GM18873 (cell line): ENCODE data around the gene ARV1.
"Not testable (repeated sequence)": the region's sequence is repeated elsewhere in the genome, so short reads cannot be mapped to it uniquely, and the experiment has no call there.

Source experiments
- ATAC-seq: cut with Tn5 transposase; IDR thresholded peaks from one replicate; pipeline ENCODE4 v1.9.1; 2021; ENCODE audit warnings: mild to moderate bottlenecking, moderate library complexity, moderate number of reproducible peaks; ENCODE audit not compliant: unreplicated experiment, low FRiP score

ARV1 gene

DNA sequence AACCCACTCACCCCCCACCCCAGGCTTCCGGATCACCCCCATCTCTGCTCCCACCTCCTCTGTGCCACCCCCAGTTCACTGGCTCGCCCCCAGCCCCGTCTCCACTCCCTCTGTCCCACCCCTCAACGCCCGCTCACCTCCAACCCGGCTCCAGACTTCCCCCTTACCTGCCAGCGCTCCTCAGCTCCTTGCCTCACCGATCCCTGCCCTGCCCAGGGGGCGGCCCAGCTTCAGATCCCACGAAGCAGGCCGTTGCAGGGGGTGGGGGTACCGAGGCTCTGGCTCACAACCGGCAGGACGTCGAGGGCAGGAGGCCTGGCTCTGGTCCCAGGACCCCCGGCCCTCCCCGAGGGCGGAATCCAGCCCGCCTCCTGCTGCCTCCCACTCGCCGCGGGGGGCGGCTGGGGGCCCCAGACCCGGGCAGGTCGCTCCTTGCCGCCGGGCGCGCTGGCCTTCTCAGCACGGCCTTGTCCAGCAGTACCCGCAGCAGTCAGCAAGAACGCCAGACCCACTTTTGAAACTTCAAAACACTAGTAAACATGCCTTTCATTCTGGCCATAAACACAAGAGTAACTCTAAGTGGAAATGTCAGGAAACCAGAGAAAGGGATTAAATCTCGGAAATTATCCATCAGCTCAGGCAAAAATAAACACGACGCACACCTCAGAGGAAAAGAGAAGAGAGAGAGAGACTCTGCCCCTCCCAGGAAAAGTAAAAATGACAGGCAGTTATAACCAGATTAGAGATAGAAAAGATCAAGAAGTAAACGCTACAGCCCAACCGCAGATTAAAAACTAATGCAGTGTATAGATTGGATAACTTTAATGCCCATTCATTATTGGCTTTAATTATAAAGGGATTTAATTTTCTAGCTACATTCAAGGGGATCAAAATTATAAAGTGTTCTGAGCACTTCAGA lies 62.2 kb downstream of the ARV1 start:
- ATAC-seq, result no peak

DNA sequence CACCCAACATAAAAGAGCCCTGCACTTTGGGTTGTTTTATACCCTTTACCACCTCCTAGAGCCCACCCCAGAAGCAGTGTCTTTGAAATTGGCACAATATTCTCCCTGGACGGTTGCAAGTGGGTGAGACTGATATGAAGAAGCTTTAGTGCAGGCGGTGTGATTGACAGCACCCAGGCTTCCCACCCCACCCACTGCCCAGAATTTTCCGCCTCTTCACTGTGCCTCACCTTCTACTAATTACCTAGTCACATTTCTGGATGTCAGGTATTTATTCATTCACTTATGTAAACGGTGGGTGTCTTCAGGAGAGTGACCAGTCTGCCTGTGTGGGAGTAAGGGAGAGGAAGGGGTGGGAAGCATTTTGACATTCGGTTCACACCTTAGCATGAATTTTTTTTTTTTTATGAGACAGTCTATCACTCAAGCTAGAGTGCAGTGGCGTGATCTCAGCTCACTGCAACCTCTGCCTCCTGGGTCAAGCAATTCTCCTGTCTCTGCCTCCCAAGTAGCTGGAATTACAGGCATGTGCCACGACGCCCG lies 62.9 kb downstream of the ARV1 start:
- ATAC-seq, result no peak

DNA sequence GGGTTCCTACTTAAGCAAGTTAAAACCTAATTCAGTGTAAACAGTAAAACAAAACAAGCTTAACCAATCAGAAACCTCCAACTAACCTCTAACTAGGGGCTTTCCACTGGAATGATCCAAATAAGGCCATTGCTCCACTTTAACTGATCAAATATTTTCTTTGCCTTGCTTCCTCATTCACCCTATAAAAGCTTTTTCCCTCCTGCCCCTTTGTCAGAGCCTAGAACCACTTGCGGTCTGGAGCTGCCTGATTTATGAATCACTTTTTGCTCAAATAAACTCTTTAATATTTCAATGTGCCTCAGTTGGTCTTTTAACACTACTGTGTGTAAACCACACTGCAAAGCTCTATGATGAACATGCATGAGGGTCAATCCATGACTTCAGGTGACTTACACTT lies 65.7 kb downstream of the ARV1 start:
- no peak for ATAC-seq

DNA sequence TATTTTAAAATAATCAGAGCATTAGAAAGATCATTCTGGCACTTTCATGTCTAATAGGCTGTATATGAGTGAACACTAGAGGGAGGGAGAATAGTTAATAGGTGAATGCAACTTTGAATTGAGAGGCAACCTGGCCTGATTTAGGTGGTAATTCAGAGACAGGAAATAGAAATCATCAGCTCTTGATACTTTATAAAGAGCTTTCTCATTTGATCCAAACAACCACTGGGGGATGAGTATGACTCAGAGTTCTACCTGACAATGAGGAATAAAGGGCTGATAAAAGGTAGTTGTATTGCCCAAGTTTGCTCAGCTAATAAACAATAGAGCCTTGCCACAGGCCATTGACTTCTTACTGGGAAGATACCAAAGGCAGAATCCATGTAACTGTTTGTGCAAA lies 66.4 kb downstream of the ARV1 start:
- no peak for ATAC-seq

DNA sequence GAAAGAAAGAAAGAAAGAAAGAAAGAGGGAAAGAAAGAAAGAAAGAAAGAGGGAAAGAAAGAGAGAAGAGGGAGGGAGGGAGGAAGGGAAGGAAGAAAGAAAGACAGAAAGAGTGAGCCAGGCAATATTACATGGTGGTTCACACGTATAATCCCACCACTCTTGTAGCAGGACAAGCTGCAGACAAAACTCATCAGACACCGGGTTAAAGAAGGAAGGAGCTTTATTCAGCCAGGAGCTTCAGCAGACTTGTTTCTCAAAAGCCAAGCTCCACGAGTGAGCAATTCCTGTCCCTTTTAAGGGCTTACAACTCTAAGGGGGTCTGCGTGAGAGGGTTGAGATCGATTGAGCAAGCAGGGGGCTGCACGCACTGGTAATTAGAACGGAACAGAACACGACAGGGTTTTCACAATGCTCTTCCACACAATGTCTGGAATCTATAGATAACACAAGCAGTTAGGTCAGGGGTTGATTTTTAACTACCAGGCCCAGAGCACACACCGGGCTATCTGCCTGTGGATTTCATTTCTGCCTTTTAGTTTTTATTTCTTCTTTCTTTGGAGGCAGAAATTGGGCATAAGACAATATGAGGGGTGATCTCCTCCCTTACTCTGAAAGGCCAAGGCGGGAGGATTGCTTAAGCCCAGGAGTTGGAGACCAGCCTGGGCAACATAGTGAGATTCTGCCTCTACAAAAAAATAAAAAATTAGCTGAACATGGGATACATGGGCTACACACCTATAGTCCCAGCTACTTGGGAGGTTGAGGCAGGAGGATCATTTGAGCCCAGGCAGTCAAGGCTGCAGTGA lies 67.2 kb downstream of the ARV1 start:
- ATAC-seq, result not testable (repeated sequence)

DNA sequence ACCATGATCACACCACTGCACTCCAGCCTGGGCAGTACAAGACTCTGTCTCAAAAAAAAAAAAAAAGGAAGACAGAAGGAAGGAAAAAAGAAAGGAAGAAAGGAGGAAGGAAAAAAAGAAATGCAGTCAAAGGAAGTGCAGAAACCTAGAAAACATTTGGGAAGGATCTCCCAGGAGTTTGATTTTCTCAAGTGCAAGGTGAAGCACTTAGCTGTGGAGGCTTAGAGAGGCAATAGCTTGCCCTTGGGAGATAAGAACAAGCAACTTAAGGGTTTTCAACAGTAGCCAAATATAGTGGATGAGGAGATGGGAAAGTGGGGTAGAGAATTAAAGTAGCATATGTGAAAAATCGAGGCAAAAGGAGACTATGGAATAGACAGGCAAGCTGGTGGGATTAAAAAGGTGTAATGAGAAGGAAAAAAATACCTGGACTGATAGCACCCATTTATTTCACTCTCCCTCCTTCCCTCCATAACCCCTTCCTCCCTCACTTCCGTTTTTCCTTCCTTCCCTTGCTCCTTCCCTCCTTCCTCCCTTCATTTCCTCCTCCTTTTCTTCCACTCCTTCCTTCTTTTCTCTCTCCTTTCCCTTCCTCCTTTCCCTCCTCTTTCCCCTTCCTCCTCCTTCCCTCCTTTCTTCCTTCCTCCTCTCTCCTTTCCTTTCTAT lies 68.0 kb downstream of the ARV1 start:
- ATAC-seq, result no peak

DNA sequence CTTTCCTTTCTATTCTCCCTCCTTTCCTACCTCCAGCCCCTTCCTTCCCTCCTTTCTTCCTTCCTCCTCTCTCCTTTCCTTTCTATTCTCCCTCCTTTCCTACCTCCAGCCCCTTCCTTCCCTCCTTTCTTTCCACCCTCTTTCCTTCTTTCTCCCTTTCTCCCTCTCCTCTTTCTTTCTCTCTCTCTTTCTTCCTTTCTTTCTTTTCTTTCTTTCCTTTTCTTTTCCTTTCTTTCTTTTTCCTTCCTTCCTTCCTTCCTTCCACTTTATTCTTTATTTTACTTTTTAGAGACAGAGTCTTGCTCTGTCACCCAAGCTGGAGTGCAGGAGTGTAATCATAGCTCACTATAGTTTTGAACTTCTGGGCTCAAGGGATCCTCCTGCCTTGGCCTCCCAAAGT lies 68.6 kb downstream of the ARV1 start:
- not testable (repeated sequence) for ATAC-seq

DNA sequence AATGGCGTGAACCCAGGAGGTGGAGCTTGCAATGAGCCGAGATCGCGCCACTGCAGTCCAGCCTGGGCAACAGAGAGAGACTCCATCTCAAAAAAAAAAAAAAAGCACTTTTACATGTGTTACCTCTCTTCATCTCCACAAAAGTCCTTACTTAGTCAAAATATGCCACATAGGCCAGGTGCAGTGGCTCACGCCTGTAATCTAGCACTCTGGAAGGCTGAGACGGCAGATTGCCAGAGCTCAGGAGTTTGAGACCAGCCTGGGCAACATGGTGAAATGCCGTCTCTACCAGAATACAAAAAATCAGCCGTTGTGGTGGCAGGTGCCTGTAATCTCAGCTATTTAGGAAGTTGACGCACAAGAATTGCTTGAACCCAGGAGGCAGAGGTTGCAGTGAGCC lies 69.5 kb downstream of the ARV1 start:
- not testable (repeated sequence) for ATAC-seq

DNA sequence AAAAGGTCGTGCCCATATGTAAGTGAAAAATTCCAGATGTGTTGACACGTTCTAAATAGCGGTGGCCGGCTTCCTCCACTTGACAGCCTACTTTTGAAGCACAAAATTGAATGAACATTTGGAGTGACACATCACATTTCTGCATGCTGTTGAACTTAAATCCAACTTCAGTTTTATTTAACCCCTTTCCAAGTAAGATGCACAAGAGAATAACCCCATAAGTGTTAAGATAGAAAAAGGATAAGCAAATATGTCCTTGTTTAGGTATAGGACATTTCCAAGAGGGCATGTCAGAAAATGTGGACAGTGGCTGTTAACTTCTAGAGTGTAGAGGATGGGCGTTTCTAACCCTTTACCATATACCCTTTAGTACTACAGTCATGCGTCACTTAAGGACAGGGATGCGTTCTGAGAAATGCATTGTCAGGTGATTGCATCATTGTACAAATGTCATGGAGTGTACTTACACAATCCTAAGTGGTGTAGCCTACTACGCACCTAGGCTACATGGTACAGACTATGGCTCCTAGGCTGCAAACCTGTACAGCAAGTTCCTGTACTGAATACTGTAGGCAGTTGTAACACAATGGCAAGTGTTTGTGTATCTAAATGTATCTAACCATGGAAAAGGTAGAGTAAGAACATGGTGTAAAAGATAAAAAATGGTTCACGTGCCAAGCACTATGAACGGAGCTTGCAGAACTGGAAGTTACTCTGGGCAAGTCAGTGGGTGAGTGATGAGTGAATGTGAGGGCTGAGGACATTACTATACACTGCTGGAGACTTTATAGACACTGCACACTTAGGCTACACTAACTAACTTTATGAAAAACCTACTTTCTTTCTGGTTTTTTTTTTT lies 70.5 kb downstream of the ARV1 start:
- no peak for ATAC-seq
